B cell (primary cell): ENCODE measurements around the gene KDM4D.

ENCODE experiments used
- EZH2 ChIP-seq: IDR thresholded peaks from 2 replicates; pipeline ENCODE4 v1.6.1; 2012; ENCODE audit warnings: borderline replicate concordance, low read depth, mild to moderate bottlenecking, moderate library complexity, low read length; ENCODE audit not compliant: insufficient read depth, poor library complexity, severe bottlenecking
- TF ChIP-seq, protein P1 (sequence below): fragments of 200-600 bp; IDR thresholded peaks from one replicate; pipeline ENCODE4 v1.8.0; 2022; ENCODE audit warnings: antibody characterized with exemption, mild to moderate bottlenecking

- TF ChIP-seq, protein P1, sequence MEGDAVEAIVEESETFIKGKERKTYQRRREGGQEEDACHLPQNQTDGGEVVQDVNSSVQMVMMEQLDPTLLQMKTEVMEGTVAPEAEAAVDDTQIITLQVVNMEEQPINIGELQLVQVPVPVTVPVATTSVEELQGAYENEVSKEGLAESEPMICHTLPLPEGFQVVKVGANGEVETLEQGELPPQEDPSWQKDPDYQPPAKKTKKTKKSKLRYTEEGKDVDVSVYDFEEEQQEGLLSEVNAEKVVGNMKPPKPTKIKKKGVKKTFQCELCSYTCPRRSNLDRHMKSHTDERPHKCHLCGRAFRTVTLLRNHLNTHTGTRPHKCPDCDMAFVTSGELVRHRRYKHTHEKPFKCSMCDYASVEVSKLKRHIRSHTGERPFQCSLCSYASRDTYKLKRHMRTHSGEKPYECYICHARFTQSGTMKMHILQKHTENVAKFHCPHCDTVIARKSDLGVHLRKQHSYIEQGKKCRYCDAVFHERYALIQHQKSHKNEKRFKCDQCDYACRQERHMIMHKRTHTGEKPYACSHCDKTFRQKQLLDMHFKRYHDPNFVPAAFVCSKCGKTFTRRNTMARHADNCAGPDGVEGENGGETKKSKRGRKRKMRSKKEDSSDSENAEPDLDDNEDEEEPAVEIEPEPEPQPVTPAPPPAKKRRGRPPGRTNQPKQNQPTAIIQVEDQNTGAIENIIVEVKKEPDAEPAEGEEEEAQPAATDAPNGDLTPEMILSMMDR, result no peak
- no peak for TF ChIP-seq EZH2
Measured at GRCh38 chr11:94925422-94926270, 47.9 kb upstream of the KDM4D start.
